ENCODE results near the gene RXRB. TPM values are rescaled to one million over a fixed set of nuclear protein-coding genes. Genes with fewer than 3 reads are reported as not detected.
"Not testable (repeated sequence)": the region's sequence is repeated elsewhere in the genome, so short reads cannot be mapped to it uniquely, and the experiment has no call there.

The RXRB gene
- 10 to 100 TPM; 22.7 to 31.3 (median 29.6) TPM for polyA plus RNA-seq

- WGBS, 3 donors: 0 to 1% (median 0%) methylated on average over 54 to 68 of the region's 68 CpGs
- peak within 1 kb of the TSS; percentile 66 for H3K27ac ChIP-seq (ENCODE audit: low read depth, low read length)
Observed at GRCh38 chr6:33200219-33201146, at the start of gene RXRB, which contains the start of gene SLC39A7. Gene RXRB (minus strand): TSS chr6:33200665. CDS start chr6:33200476, 189 bp downstream. Gene SLC39A7 (plus strand): TSS chr6:33200867. CDS start chr6:33201246, 379 bp downstream.

DNA sequence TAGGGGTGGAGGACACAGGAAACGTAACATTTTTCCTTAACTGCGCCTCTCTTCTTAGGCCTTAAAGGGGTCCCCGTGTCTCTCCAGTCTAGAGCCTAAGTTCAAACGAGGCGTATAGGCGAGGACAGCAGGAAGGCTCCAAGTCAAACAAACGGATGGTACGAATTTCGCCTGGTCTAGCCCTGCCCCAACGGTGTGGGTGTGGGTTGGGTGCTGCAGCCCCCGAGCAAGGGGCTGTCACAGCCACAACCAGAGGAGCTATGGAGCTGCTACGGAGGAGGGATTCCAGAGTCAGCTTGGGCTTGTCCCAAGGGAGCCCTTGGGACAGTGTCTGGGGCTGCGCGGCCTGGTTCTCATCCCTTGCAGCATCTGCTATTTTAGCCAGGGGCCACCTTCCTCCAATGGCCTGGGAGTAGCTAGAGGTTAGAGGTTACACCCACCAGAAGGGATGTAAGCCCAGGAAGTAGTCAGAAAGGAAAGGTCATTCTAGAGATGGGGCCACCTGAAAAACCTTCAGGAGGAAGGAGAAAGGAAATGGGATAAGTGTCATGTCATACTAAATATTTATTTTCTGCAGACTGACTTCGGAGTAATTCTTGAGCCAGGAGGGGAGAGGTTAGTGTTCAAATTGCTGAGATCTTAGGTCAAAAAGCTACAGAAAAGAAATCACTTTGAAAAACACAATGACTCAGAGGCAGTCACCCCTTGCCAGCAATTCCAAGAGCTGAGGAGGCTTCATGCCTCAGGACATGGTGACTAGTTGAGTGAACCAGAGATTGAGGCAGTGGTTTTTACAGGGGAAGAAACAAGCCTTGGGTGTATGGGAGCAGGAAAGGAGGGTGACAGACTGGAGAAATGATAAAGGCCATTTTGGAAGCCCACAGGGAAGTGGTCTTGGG, 49.5 kb upstream of the RXRB start:
- peak overlapping the region; percentile 85 for H3K27ac ChIP-seq (ENCODE audit: low read depth, low read length)
- 11 to 17% (median 17%) methylated on average over 15 of the region's 15 CpGs for WGBS, 3 donors

GRCh38 chr6:33248932-33249731, 48.7 kb upstream of the RXRB start:
- WGBS, 3 donors: 0% methylated on average over 58 of the region's 58 CpGs
- H3K27ac ChIP-seq (ENCODE audit: low read depth, low read length): peak overlapping the region; percentile 44

DNA sequence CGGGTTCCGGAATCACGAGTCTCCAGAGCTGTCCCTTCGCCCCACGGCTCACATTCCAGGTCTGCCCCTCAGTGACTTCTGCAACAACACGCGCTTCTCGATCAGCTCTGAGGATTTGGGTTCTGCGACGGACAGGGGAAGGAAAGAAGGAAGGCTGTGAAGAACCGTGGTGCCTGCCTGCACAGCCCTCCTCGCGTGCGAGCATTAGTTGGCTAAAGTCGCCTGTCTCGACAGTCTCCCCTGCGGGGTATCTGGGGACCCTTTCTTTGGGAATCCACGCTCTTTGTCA, 48.1 kb upstream of the RXRB start:
- 0% methylated on average over 17 to 18 of the region's 18 CpGs for WGBS, 3 donors
- H3K27ac ChIP-seq (ENCODE audit: low read depth, low read length): peak overlapping the region; percentile 44

DNA sequence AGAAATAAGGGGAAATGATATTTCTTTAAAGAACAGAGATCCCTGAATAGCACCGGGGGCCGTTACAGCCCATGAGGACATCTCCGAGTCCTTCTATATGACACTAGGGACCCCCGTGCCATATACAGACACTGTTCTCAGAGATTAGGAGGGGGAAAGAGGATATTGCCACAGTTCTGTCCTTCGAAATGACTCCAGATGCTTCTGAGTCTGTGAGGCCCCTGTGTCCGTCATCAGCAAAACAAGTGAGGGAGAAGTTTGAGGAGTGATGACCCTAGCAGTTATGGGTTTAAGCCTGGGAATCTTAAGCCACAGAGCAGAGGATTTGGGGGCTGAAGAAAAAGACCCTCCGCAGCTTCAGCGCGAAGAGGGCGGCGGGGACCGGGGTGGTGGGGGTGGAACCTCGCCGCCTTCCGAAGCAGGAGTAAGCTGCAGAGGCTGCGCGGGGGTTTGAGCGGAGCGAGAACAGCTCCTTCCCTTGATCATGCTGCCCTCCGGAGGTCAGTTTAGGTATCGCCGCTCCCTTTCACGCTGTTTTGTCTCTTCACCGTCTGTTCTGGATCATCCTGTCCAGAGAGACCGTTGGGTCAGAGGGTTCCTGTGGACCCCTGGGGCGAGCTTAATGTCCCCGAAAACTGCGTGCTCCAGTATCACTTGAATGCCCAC, 47.6 kb upstream of the RXRB start:
- H3K27ac ChIP-seq (ENCODE audit: low read depth, low read length): peak overlapping the region; percentile 44
- WGBS, 3 donors: 2 to 4% (median 3%) methylated on average over 28 of the region's 28 CpGs

DNA sequence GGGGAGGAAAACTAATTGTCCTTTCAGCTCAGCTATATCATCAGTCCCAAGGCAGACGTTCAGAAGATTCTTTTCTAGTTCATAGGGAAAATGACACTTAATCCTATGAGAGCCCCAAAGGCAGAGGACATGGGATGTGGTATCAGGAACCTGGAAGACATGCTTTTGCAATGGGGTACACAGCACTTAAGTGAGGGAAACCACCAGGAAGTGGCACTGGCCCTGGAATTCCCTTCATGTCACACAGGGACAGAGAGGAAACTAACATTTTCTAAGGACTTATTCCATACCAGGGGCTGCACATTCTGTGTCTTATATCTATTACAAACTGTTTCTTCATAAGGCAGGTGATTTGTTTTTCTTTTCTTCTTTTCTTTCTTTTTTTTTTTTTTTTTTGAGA, 43.0 kb upstream of the RXRB start:
- H3K27ac ChIP-seq (ENCODE audit: low read depth, low read length): no peak overlapping the region
- 37 to 45% (median 41%) methylated on average over 1 of the region's 1 CpG for WGBS, 3 donors

DNA sequence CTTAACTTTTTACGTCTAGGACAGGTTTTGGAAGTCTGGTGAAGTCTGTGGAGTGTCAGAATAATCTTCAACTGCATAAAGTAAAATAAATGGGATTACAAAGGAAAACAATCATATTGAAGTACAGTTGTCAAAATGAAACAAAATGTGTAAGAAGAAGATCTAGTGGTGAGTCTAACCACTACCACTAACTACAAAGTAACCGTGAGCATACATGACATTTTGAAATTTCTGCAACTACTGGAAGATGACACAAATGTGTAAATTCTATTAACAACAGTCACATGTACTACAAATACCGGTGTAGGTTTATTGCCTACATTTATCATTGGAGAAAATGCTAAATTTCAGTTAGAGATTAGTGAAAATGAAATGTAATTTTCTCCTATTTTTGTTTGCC, 41.5 kb upstream of the RXRB start:
- WGBS, 3 donors: 43 to 67% (median 51%) methylated on average over 3 of the region's 3 CpGs
- no peak overlapping the region for H3K27ac ChIP-seq (ENCODE audit: low read depth, low read length)

- H3K27ac ChIP-seq (ENCODE audit: low read depth, low read length): no peak overlapping the region
- WGBS, 3 donors: 40 to 62% (median 60%) methylated on average over 2 of the region's 2 CpGs
Observed at GRCh38 chr6:33237741-33238140, 37.3 kb upstream of the RXRB start.

GRCh38 chr6:33236852-33237251, 36.4 kb upstream of the RXRB start:
- WGBS, 3 donors: 87 to 89% (median 89%) methylated on average over 6 of the region's 6 CpGs
- H3K27ac ChIP-seq (ENCODE audit: low read depth, low read length): no peak overlapping the region

DNA sequence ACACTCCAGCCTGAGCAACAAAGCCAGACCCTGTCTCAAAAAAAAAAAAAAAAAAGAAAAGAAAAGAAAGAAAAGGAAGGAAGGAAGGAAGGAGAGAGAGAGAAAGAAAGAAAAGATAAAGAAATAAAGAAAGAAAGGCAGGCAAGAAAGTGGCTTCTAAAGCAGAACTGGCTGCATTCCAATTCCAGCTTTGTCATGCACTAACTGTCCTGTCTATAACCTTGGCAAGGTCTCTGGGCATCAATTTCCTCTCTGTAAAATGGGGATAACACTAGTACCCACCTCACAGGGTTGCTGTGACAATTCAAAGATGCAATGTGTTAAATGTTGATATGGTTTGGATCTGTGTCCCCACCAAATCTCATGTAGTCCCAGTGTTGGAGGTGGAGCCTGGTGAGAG, 35.9 kb upstream of the RXRB start:
- no peak overlapping the region for H3K27ac ChIP-seq (ENCODE audit: low read depth, low read length)

GRCh38 chr6:33235221-33235634, 34.8 kb upstream of the RXRB start:
- 23 to 28% (median 25%) methylated on average over 6 of the region's 6 CpGs for WGBS, 3 donors
- no peak overlapping the region for H3K27ac ChIP-seq (ENCODE audit: low read depth, low read length)

DNA sequence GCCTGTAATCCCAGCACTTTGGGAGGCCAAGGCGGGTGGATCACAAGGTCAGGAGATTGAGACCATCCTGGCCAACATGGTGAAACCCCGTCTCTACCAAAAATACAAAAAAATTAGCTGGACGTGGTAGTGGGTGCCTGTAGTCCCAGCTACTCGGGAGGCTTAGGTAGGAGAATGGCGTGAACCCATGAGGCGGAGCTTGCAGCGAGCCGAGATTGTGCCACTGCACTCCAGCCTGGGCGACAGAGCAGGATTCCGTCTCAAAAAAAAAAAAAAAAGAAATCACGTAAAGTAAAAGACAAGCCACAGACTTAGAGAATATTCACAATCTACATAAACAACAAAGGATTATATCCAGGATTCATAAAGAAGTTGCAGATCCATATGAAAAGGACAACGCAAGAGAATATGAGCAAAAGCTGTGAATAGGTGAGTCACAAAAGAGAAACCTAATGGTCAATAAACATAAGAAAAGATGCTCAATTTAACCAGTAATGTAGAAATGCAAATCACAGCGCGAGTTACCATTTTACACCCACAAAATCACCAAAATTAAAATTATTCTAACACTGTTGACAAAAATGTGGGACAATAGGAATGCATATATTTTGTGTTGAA, 26.1 kb upstream of the RXRB start:
- WGBS, 3 donors: 43 to 53% (median 48%) methylated on average over 12 to 14 of the region's 14 CpGs
- H3K27ac ChIP-seq (ENCODE audit: low read depth, low read length): not testable (repeated sequence)

DNA sequence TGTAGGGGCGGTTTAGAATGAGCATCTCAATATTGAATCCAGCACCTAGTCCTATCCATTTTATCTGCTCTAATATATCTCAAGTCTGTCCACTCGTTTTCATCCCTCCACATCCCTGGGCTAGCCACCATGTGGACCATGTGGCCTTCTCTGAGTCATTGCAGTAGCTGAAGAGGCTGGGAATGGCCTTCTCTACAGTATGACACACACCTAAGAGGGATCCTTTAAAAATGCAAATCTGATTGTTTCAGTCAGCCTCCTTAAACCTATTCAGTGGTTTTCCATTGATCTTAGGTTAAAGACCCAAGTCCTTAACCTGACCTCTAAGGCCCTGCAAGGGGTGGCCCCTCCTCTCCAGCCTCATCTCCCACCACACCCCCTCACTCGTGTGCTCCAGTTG, 17.2 kb upstream of the RXRB start:
- H3K27ac ChIP-seq (ENCODE audit: low read depth, low read length): no peak overlapping the region
- WGBS, 3 donors: 62 to 68% (median 67%) methylated on average over 3 of the region's 3 CpGs

DNA sequence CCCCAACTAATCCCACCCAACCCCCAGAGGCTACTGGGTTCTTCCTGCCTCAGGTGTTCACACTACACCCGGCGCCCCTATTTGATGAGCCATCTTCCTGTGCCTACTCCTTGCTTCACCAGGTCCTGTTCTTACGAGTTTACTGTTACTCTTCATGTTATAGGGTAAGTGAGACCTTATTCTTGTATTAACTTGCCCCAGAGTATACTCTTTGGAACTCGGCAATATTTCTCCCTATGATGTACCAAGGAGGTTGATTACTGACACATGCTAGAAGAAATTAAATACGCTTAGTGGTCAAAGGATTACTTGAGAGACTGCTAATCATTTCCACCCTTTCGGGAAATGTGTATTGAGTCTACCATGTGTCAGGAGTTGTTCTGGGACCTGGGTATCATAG, 16.8 kb upstream of the RXRB start:
- 80 to 91% (median 88%) methylated on average over 6 of the region's 6 CpGs for WGBS, 3 donors
- no peak overlapping the region for H3K27ac ChIP-seq (ENCODE audit: low read depth, low read length)

DNA sequence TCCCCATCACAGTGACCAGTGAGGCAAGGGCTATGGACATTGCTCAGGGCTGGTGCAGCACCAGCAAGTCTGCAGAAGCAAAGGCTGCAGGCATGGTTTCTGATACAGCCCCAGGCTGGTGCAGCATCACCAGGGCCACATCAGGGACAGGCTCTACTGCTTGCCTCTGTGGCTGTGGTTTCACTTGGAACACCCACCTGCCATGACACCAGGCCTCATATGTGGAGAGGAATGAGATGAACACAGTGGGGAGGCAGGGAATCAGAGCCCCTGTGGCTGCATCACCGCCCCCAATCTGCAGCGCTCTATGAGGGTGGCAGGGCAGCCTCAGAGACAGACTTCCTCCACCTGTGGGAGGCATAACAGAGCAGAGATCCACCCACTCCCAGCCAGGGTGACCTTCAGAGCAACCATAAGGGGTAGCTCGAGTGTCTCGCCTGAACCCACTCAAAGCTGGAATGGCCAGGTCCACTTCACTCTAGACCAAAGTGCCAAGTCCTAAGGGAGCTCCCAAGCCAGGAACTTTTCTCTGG, 15.7 kb upstream of the RXRB start:
- 93 to 97% (median 94%) methylated on average over 4 of the region's 4 CpGs for WGBS, 3 donors
- H3K27ac ChIP-seq (ENCODE audit: low read depth, low read length): no peak overlapping the region

DNA sequence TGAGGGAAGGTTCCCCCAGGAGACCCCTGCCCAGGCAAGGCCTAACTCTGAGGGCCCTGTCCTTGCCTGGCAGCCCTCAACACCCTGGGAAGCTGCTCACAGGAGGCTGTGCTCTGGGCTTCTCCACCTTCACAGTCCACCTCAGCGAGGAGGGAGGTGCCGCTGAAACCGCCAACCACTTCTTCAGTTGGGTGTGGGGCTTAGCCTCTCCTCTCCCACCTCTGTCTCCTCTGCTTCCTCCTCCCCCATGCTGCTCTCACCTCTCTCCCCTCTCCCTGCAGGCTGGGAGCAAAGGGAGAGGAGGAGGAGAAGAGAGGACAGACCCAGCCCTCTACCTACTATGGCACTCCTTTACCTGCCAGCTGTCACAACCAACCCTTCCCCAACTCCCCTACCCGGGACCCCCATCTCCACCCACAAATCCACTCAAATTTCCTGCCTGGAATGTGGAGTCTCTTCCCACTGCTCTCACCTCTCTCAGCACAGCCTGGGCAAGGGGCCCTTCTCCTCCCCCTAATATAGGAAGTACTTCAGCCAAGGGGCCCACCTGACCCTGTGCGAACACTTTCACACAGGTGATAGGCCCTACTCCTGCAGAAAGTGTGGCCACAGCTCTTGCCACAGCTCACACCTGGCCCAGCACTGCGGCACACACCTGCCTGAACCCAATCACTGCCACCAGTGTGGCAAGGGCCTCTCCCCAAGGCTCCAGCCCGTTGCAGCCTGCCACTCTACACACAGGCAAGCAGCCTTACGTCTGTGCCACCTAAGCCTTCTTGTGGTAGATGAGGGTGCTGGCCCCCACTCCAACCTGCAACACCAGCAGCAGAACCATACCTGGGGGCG, 15.0 kb upstream of the RXRB start:
- H3K27ac ChIP-seq (ENCODE audit: low read depth, low read length): no peak overlapping the region
- 74 to 86% (median 78%) methylated on average over 9 of the region's 9 CpGs for WGBS, 3 donors

DNA sequence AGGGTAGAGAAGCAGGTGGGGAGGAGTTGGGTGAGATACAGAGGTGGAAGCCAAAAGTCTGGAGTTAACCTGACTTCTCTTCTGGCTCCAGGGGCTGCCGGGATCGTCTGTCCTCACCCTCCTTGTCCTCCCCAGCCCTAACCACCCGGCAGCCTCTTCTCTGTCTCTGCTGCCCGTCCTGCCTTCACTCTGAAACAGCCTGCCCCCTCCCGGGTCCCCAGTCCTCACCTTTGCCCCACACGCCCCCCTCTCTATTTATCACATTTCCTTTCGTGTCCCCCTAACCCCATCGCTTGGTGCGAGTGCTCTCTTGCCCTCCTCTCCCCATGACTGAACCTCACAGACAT, 13.5 kb upstream of the RXRB start:
- 18 to 24% (median 22%) methylated on average over 7 to 9 of the region's 9 CpGs for WGBS, 3 donors

More for the DNA sequence above, 13.5 kb upstream of the RXRB start:
- H3K27ac ChIP-seq (ENCODE audit: low read depth, low read length): no peak overlapping the region
